Pulmonary artery endothelial cell (primary cell): ENCODE results near the gene MBTPS1. TPM values are rescaled to one million over a fixed set of nuclear protein-coding genes. Genes with fewer than 3 reads are reported as not detected.
"Not testable (repeated sequence)": the region's sequence is repeated elsewhere in the genome, so short reads cannot be mapped to it uniquely, and the experiment has no call there.

ENCODE experiments used
- DNase-seq: peaks from one replicate; pipeline ENCODE4 v3.0.0-alpha.2; 2011; ENCODE audit warnings: low read depth, low spot score
- total RNA-seq: library from RNA; depleted of rRNA; stranded (reverse); fragments of >200 nt; gene quantifications from 2 replicates; pipeline ENCODE4 v1.2.3, GENCODE V29; 2014

Gene MBTPS1
- total RNA-seq, 1 donor from 2014 or later, result 127 TPM

- DNase-seq, result no peak
Measured at GRCh38 chr16:84137287-84137686, 20.5 kb upstream of the MBTPS1 start.

GRCh38 chr16:84136331-84137125, 19.8 kb upstream of the MBTPS1 start:
- DNase-seq, result no peak

DNA sequence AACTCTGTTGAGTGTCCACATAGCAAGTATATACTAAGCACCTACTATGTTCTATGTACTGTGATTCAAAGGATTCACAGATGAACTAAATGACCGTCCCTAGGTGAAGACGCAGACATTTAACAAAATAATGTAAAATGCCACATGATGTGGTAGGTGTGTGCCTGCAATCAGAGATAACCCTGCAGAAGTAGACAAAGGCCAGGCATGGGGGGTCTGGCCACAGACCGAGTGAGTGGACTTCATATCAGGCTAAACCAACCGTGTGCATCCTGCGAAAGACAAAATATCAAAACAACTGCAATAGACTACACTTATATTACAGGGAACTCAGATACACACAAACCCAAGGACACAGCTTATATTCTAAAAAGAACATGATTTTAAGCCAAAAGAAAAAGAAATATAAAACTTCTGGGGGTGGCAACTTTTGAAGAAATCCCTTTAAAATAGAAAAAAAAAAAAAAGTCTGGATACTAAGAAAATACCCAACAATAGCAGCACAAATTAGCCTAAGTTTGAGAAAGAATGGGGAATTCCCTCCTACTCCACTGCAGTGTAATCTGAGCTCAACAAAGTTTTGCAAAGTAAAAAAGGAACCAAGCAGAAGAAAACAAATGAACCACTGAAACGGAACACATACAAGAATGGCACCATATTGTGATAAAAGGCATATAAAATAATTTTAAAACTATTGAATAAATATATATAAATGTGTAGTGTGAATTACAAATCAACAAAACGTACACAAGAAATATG, 16.0 kb upstream of the MBTPS1 start:
- no peak for DNase-seq

DNA sequence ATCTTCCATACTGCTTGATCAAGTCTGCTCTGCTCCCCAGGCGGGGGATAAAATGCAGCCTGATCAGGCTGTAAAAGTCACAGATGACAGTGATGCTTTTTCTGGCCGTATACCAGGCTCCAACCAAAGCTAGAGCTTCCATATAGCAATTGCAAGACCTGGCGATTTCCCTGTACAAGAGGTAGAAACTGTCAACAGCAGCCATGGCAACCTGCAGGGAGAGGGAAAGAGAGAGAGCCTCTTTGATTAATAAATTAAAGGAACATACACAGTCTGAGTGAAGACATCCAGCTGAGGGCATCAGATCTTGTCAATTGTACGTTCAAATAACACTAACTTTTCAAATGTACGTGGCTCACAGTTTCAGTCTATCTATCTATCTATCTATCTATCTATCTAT, 14.4 kb upstream of the MBTPS1 start:
- no peak for DNase-seq

DNA sequence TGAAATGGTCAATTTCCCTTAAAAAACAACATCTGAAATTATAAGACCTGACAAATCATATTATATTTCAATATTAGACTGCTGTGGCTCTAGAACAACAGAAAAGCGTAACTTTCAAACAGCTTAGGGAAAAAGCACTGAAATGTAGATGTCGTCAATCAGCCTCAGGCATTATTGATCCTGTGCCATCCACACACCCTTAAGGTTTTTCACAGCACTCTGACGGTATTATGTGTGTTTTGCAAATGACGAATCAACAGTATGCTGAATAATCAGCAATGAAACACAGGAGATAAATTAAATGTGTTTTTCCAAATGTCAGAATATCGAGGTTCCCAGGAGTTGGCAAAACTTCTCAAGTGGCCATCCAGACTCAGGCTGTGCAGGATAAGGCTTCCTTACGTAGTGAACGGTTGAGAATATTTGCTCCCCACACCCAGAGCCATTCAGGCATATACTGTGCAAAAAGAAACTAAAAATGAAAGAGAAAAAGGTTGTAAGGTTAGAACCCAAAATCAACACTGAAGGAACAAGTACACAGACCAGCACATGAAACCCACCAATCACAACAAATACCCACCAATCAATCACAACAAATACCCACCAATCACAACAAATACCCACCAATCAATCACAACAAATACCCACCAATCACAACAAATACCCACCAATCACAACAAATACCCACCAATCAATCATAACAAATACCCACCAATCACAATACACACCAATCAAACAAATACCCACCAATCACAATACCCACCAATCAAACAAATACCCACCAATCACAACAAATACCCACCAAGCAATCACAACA, 7.7 kb upstream of the MBTPS1 start:
- no peak for DNase-seq

DNA sequence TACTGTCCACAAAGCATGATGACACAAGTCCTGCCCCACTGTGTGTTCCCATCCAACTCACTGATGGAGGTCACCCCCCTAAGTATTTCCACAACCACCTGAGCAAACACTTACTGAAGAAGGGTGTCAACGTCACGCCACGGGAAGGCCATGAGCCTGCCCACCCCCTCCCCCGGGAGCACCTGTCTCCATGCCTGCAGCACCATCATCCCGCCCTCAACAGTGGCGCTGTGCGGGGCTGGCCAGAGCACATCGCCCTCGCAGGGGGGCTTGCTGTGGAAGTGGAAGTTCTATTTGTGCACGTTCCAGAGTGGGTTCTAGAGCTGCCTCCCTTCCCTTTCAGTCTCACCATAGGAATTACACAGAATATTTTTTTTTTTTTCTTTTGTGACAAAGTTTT, 4.3 kb upstream of the MBTPS1 start:
- DNase-seq, result no peak

- DNase-seq, result no peak
Measured at GRCh38 chr16:84120023-84120422, 3.3 kb upstream of the MBTPS1 start.

DNA sequence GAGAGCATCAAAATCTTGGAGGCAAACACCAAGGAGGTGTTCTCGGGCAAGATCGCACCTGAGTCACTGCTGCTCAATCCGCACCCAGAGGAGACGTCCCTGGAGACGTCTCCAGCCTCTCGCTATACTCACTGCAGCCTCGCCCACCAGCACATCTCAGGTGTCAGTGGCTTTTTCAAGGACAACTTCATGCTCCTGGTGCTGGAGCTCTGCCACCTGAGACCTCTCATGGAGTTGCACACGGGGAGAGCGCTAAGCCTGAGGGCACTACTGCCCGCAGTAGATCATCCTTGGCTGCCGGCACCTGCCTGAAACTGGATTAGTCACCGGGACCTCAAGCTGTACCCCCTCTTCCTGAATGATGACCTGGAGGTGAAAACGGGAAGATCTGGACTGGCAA, 2.6 kb upstream of the MBTPS1 start:
- no peak for DNase-seq

GRCh38 chr16:84118315-84118714, 1.6 kb upstream of the MBTPS1 start:
- not testable (repeated sequence) for DNase-seq

DNA sequence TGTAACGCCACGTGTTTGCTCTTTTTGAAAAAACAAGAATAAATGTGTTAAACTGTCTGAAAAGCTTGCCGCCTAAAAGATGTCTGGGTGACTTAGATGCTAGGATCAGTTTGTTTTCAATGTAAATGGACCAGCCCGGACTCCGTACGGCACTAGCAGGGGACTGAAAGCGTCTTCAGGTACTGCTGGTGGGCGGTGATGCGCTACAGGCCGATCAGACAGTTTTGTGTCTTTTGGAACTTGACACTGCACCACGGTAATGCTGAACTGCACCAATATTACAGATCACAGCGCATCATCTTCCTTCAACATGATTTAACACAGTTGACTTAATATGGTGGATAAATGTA, 727 bp upstream of the MBTPS1 start:
- no peak for DNase-seq

DNA sequence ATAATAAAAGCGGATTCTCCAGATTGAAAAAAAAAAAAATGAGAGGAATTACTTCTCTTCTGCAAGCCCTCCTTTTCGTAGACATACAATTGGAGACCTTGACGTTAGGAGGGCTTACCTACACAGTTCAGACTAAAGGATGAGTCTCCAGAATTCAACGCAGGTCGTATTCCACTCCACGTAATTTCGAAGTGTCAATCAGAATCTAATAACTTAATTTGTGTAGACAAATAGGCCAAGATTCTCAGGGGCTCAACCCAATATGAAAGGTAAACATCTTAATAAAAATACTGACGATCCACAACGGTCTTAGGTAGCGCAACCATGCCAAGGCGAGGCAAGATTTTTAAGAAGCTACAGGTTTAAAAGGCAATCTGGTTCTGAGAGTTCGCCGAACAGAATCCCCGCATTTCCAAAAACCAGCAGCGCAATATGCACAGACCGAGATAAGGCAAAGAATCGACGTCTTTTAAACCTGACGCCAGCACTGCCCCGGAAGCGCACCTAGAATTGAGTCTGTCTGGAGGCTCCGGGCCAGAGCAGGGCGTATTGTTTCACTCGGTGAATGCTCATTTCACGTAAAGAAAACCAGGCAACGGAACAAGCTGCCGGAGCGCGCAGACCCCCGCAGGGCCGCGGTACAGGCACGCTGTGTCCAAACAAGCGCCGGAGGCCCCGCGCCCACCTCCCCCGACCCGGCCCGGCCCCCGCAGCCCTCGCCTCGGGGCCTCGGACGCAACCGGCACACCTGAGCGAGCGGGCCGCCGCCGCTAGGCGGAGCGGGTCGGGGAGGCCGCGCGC, 623 bp downstream of the MBTPS1 start:
- no peak for DNase-seq

DNA sequence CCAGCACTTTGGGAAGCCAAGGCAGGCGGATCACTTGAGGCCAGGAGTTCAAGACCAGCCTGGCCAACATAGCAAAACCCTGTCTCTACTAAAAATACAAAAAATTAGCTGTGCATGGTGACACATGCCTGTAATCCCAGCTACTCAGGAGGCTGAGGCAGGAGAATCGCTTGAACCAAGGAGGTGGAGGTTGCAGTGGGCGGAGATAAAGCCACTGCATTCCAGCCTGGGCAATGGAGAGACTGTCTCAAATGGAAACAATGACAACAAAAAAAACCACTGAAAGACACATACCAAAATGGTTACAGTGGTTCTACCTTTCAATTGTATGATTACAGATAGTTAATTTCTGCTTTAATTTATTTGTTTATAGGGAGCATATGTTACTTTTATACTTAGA, 4.8 kb downstream of the MBTPS1 start:
- not testable (repeated sequence) for DNase-seq

GRCh38 chr16:84111525-84111924, 5.2 kb downstream of the MBTPS1 start:
- no peak for DNase-seq

DNA sequence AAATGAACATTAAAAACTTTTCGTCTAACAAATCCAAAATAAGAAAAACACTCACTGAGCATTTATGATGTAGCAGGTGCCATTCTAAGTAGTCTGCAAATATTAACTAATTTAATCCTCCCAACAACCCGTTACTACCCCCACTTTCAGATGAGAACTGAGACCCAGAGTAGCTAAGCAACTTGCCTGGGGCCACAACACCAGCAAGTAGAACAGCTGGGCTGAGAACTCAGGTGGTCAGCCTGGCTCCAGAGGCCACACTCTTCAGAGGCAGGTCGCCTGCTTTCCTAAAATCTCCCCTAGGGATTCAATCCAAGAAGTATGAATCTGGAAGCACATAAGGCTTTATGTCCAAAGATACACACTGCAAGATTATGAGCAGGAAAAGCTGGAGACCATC, 6.2 kb downstream of the MBTPS1 start:
- DNase-seq, result no peak

- DNase-seq, result no peak
Measured at GRCh38 chr16:84109598-84110335, 7.0 kb downstream of the MBTPS1 start.

DNA sequence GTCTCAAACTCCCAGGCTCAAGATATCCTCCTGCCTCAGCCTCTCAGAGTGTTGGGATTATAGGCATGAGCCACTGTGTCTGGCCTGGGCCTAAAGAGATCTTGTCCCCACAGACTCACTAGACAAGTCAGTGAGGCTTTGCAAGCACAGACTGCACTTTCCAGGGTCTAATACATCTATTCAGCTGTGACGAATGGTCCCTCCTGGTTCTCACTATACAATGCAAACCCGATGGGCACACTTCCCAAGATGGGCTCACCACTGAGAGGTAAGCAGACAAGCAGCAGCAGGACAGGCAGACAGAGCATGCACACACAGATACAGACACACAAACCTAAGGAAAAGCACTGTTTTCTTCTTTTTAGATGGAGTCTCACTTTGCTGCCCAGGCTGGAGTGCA, 8.8 kb downstream of the MBTPS1 start:
- no peak for DNase-seq

DNA sequence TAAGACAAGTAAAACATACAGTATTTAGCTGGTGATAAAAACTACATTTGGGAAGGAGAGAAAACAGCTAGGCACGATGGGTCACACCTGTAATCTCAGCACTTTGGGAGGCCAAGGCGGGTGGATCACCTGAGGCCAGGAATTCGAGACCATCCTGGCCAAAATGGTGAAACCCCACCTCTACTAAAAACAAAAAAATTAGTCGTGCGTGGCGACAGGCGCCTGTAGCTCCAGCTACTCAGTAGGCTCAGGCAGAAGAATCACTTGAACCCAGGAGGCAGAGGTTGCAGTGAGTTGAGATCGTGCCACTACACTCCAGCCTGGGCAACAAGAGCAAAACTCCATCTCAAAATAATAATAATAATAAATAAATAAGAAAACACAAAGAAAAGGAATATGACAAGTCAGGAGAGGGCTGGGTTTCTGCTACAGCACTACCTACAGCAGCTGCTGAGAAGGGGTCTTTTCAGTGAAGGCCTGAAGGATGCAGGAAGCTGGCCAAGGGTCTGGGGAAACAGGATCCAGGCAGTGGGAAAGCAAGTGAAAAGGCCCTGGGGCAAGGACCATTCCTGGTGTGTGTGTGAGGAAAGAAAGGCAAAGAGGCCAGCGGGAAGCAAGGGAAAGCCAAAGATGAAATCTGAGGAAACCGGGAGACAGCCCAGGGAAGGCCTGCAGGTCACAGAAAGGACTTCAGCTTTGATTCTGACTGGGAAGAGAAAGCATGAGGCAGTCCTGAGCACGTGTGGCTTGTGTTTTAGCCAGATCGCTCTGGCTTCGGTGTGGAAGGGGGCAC, 10.6 kb downstream of the MBTPS1 start:
- no peak for DNase-seq

DNA sequence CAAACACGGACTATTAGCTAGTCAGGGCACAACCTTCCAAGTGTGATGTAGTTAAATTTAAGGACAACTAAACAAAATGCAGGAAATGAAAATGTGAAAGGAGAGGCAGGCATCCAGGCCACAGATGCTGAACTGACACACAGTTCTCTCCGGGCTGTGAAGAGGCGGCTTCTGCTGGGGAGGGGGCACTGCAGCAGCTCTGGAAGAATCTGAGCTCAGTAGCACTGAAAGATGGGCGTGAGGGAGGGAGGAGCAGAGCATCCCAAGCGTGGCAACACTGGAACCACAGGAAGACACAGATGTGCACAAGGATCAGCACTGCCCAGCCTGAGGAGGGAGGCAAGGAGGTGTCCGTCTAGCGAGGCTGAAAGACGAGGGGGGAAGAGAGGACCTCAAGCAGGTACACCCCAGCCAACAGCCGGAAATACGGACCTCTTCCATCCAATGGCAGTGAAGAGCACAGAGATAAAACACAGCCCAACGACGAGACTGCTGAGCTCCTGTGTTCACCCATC, 11.4 kb downstream of the MBTPS1 start:
- no peak for DNase-seq

GRCh38 chr16:84104231-84104630, 12.5 kb downstream of the MBTPS1 start:
- no peak for DNase-seq

- DNase-seq, result no peak
Measured at GRCh38 chr16:84103678-84104077, 13.1 kb downstream of the MBTPS1 start.
